SHP77 (cell line): ENCODE results near the gene STYX.

ENCODE experiments used
- DNase-seq, 2 experiments: peaks; one replicate each; lab custom pipeline; 2025; lab: John Stamatoyannopoulos, UW

Gene STYX, protein sequence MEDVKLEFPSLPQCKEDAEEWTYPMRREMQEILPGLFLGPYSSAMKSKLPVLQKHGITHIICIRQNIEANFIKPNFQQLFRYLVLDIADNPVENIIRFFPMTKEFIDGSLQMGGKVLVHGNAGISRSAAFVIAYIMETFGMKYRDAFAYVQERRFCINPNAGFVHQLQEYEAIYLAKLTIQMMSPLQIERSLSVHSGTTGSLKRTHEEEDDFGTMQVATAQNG

GRCh38 chr14:52729925-52730708 lies at the start of gene STYX:
Gene STYX (plus strand): TSS chr14:52730166. CDS start chr14:52730475, 309 bp downstream.
- peak; percentile 97 to 99 for DNase-seq

DNA sequence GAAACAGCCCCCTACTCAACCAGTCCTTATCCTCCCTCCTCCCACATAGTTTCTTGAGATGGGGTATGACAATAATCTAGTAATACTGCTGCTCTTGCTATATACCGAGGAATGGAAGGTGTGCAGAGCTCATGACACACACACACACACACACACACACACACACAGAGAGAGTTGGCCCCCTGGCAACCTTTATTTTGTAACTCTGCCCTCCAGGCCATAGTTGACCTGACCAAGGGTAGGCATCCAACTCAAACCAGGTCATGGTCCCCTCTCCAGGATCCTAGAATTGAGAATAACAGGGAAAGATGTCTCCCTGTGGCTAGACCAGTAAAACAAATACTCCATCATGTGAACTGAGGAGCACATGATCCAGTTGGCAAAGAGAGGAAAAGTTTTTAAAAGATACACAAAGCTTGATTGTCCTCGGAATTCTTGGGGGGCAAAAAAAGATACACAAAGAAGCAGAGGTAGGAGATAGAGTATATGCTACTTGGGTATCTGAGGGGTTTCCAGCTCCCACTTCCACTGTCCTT lies 45.9 kb upstream of the STYX start:
- no peak for DNase-seq

- DNase-seq, result no peak
Observed at GRCh38 chr14:52686176-52686575, 43.8 kb upstream of the STYX start.

DNA sequence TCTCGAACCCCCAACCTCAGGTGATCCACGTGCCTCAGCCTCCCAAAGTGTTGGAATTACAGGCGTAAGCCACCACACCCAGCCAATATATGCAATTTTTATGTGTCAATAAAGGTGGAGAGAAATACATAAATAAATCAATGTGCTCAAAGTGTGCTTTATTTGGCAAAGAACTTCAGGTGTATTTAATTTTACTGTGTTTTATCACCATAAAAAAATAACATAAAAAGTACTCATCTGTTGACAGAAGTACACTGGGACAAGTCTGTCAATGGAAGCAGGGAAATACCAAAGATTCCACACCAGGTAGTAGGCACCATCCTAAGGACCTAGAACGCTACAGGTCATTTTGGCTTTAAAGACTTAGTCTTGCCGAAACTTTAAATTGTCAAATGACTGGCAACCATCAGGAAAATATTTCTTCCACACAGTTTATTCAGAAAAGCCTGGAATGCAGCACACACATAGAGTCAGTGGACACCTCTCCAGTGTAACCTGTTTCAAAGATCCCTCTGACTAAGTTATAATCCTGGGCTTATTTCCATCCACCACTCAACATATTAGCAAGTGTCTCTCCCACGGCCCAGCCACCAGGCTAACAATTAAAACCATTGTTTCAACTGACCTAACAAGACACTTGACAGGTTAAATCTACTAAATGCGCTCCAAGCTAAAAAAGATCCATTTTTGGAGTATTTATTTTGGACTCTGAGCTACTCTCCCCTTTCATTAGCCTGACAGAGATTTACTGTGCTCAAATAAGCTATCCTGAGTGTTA lies 38.8 kb upstream of the STYX start:
- no peak for DNase-seq

- DNase-seq, result no peak
Observed at GRCh38 chr14:52692248-52692962, 37.6 kb upstream of the STYX start.

- DNase-seq, result no peak
Observed at GRCh38 chr14:52693036-52693435, 36.9 kb upstream of the STYX start.

DNA sequence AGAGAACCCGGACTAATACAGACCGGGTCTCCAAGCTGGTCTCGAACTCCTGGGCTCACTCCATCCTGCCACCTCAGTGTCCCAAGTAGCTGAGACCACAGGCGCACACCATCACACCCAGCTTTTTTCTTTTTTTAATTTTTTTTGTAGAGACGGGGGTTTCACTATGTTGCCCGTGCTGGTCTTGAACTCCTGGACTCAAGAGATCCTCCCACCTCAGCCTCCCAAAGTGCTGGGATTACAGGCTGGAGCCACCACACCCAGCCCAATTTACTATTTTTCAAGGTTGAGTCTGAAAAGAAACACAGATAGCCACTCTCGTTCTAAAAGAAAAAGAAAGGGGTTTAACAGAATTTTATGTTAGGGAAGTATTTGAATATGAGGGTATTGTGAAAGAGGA lies 36.4 kb upstream of the STYX start:
- no peak for DNase-seq

DNA sequence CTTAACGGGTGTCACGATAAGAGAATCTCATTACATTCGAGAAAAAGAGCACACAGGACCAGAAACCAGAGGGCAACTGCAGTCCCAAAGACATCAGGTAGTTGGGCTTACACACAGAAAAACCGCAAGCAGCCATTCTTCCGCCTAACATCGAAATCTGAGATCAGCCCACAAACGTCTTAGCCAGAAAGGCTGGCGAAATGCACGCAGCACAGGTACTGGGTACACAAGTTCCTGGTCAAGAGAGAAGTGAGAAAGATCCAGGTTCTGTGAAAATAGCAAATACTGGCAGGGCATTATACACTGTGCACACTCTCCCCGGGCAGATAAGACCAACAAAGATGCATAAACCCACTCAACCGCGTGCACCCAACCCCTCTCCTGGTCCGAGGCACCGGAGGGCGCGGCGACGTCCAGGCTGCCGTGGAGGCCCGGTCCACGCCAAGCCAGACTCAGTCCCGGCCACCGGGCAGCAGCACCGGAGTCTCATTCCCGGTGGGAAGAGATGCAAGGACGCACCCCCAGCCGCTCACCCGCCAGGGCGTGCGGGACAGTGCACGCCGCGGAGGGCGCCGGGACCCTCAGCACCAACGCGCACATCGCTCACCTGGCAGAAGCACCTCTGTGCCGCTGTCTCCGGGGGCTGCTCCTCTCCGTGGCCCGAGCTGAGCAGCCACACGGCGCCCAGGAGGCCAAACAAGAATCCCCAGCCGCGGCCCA lies 35.0 kb upstream of the STYX start:
- peak; percentile 10 to 53 for DNase-seq

GRCh38 chr14:52695481-52696091 lies 34.4 kb upstream of the STYX start, which contains the start of gene ERO1A:
Gene ERO1A (minus strand): TSS chr14:52695558. CDS start chr14:52695481, 77 bp downstream.
- peak; percentile 68 to 69 for DNase-seq

DNA sequence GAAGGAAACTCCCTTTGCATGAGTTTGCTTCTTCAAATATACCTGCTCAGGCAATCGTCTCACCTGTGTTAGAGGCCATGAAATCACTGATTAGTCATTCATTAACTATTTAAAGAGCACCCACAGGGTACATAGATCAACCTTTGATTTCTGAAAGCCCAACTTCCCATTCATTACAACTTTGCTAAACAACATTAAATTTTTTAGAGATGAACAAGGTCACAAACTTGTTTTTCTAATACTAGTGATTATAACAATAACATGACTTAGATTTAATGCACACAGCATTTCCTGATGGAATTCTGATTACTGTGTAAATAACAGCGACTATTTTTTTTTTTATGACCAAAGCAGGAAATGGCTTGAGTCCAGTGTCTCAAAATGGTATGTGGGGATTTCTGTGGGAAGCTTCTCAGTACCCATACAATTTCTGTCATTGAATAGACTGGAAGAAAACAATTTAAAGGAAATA lies 29.2 kb upstream of the STYX start:
- DNase-seq, result no peak

DNA sequence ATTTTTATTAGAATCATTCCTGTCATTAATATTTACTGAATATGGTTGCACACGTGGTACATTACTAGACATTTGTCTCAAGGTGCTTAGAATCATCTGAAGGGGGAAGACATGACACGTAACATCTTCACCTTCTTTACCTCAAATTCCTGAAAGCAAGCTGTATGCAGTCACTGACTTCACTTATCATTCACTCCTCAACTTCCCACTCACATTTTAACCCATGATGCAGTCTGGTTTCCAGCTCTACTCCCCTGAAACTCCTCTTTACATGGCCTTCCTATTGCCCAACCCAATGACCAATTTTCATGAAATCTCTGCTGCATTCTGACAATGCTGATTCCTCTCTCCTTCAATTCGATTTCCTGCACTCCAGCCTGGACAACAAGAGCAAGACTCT lies 28.7 kb upstream of the STYX start:
- DNase-seq, result no peak

GRCh38 chr14:52703225-52703624 lies 26.7 kb upstream of the STYX start:
- no peak for DNase-seq

GRCh38 chr14:52703664-52704063 lies 26.3 kb upstream of the STYX start:
- no peak for DNase-seq

GRCh38 chr14:52706286-52706685 lies 23.7 kb upstream of the STYX start:
- DNase-seq, result no peak

DNA sequence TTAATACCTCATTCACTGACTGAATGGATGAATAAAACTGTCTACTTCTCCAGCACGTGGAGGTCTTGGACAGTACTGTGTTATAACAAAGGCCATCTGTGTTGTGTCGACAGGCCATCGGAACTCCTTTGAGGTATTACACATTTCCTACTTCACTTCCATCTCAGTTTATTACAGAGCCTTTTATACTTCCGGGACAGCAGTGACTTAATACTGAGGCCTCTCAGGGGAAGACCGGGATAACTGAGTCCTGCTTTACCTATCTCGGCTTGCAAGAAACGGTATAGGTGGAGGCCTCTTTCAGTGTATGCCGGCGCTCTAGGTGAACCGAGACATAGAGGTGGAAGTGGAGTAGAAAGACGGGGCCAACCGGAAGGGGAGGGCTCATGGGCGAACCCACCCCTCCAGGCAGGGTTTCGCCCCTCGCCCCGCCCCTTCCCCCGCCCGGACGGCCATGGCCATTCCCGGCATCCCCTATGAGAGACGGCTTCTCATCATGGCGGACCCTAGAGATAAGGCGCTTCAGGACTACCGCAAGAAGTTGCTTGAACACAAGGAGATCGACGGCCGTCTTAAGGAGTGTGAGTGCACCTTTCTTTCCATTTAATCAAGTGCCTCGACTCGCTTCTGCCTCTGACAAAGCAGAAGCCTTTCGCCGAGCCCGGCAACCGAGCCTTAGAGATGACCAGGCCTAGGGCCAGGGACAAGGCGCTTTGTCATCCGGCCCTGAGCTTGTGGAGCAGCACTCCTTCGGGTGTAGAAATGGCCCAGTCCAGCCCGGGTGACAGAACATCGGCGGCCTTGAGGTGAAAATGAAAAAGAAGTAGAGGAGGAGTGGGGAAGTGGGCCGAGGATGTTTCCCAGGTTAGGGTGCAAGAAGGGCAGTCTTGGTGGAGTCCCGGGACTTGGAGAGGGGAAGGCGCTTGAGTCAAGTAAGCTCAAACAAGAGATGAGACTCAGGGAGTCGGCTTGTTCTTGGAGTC lies 23.0 kb upstream of the STYX start, which contains the start of gene PSMC6:
TSS of gene PSMC6 (plus strand) at position 477 of the 983 bp plus-strand sequence. CDS start at position 497, 20 bp downstream.
- peak; percentile 78 to 90 for DNase-seq

DNA sequence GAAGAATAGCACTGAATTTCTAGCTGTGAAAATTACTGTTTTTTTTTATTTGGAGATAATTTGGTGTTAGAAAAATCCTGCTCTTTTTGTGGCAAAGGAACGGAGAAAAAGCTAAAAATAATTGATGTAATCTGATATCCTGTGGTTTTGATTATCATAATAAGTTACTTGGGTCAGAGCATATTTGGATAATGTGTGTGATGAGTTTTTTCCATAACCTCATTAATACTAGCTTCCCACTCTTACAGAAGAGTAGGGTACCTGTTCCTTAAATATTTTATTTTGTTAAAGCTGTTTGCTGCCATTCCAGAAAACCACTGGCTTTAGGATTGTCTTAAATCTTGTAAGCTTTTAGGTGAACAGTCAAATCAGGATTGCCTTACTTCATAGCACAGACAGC lies 18.3 kb upstream of the STYX start:
- DNase-seq, result no peak

DNA sequence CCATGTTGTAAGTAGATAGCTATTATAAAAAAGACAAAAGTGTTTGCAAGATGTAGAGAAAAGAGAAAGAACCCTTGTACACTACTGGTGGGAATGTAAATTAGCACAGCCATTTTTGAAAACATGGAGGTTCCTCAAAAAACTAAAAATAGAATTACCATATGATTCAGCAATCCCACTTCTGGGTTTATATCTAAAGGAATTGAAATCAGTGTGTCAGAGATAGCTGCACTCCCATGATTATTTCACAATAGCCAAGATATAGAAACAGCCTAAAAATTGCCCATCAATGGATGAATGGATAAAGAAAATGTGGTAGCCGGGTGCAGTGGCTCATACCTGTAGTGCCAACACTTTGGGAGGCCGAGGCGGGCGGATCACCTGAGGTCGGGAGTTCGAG lies 13.8 kb upstream of the STYX start:
- no peak for DNase-seq

GRCh38 chr14:52723514-52724359 lies 6.2 kb upstream of the STYX start:
- DNase-seq, result no peak
